ENCODE measurements around the gene PXT1. TPM values are rescaled to one million over a fixed set of nuclear protein-coding genes. Genes with fewer than 3 reads are reported as not detected.

PXT1 gene
- total and polyA plus RNA-seq, 9 of the 15 experiments (the other 6 are each of a cell fraction or from before 2014, with no cell fraction given) = 0.09 to 0.11 (median 0.10) TPM; not detected in 5

DNA sequence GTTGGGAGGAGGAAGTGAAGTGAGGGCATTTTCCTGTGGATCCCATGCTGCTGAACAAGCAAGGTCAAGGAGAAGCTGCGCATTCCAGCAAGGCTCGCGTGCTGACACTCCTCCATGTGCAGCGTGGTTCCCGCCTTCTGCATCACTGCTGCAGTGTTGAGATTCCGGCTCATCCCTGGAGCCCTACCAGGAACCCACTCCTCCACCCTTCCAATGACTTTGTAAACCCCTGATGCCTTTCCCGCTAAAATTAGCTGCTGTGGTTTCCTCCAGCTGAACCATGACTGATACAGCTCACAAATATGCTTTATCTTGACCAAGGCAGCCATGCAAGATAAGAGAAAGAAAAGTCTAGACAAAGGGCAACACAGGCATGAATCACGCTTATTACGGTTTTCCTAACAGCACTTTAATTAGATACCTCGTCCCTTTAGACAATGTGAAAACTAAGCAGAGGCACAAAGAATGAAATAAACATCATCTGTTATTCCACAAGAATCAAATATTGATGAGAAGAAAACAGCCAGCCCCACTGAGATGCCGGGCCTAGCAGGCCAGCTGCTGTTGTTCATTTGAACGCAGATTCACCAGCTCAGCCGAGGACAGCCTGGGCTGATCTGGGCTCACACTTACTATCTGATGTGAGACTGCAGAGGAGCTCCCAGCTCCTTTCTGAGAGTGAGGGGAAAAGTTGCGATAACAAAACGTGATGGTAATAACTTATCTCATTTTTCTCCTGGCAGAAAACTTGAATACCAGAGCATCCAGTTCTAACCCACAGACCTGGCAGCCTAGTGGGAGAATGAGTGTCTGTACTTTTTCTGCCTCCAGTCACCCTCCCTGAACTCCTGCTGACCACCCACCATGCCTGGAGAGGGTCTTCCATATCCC is 91.7 kb downstream of the PXT1 start (continued):
- peak; percentile 83 for TF ChIP-seq MITF (IDR thresholded peaks at IDR 0.05)
- 0 out of 2 replicates have a peak, but pooled peaks have one; percentile 47 for TF ChIP-seq ZNF311 (CRISPR knock-in tag; IDR thresholded peaks at IDR 0.05)
- no peak for TF ChIP-seq NFIX (CRISPR knock-in tag; IDR thresholded peaks at IDR 0.05; ENCODE audit: low read depth)
- TF ChIP-seq RB1 (IDR thresholded peaks at IDR 0.05; ENCODE audit: low read depth) = peak; percentile 98
- peak; percentile 99 for TF ChIP-seq E2F8 (IDR thresholded peaks at IDR 0.05; ENCODE audit: low read depth, partially characterized antibody)
- TF ChIP-seq ZNF586 (CRISPR knock-in tag; conservative IDR thresholded peaks at IDR 0.05) = no peak
- TF ChIP-seq, protein P1, sequence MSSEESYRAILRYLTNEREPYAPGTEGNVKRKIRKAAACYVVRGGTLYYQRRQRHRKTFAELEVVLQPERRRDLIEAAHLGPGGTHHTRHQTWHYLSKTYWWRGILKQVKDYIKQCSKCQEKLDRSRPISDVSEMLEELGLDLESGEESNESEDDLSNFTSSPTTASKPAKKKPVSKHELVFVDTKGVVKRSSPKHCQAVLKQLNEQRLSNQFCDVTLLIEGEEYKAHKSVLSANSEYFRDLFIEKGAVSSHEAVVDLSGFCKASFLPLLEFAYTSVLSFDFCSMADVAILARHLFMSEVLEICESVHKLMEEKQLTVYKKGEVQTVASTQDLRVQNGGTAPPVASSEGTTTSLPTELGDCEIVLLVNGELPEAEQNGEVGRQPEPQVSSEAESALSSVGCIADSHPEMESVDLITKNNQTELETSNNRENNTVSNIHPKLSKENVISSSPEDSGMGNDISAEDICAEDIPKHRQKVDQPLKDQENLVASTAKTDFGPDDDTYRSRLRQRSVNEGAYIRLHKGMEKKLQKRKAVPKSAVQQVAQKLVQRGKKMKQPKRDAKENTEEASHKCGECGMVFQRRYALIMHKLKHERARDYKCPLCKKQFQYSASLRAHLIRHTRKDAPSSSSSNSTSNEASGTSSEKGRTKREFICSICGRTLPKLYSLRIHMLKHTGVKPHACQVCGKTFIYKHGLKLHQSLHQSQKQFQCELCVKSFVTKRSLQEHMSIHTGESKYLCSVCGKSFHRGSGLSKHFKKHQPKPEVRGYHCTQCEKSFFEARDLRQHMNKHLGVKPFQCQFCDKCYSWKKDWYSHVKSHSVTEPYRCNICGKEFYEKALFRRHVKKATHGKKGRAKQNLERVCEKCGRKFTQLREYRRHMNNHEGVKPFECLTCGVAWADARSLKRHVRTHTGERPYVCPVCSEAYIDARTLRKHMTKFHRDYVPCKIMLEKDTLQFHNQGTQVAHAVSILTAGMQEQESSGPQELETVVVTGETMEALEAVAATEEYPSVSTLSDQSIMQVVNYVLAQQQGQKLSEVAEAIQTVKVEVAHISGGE (CRISPR knock-in tag; IDR thresholded peaks at IDR 0.05) = peak in 1 of 3 experiments; percentile 74; a peak in 2 of 6 replicates
- TF ChIP-seq SP1 (CRISPR knock-in tag; IDR thresholded peaks at IDR 0.05) = peak; percentile 67
- no peak for TF ChIP-seq ZNF79 (CRISPR knock-in tag; IDR thresholded peaks at IDR 0.05; ENCODE audit: low read depth)
- TF ChIP-seq ESRRA (IDR thresholded peaks at IDR 0.05; ENCODE audit: borderline replicate concordance, low read depth) = peak; percentile 98
- peak; percentile 26; the same call in 1 of the 2 replicates for TF ChIP-seq ZBTB7A (IDR thresholded peaks at IDR 0.05; ENCODE audit: borderline replicate concordance, control insufficient read depth, low read depth, low read length)
- TF ChIP-seq CEBPB (tag; IDR thresholded peaks at IDR 0.05) = no peak
- TF ChIP-seq HNRNPLL (IDR thresholded peaks at IDR 0.05; ENCODE audit: low read depth, low read length, poor library complexity, severe bottlenecking) = no peak
- no peak for TF ChIP-seq ZNF124 (CRISPR knock-in tag; IDR thresholded peaks at IDR 0.05)
- TF ChIP-seq TFE3 (CRISPR knock-in tag; IDR thresholded peaks at IDR 0.05) = no peak
- no peak; the same call in 1 of the 2 replicates for TF ChIP-seq FOXP1 (CRISPR knock-in tag; IDR thresholded peaks at IDR 0.05)
- peak; percentile 88 for TF ChIP-seq ZNF766 (CRISPR knock-in tag; conservative IDR thresholded peaks at IDR 0.05)
